ENCODE results near the gene NGRN.
"Not testable (repeated sequence)": the region's sequence is repeated elsewhere in the genome, so short reads cannot be mapped to it uniquely, and the experiment has no call there.

The NGRN gene

GRCh38 chr15:90286678-90287077 is 21.2 kb downstream of the NGRN start:
- DNase-seq: no peak

- DNase-seq: no peak
Observed at GRCh38 chr15:90287101-90287500, 21.6 kb downstream of the NGRN start.

- no peak for DNase-seq
Observed at GRCh38 chr15:90287946-90288345, 22.5 kb downstream of the NGRN start.

- DNase-seq: no peak
Observed at GRCh38 chr15:90291679-90292356, 26.3 kb downstream of the NGRN start.

- peak; percentile 28 for DNase-seq
Observed at GRCh38 chr15:90293040-90293810, 27.8 kb downstream of the NGRN start.

- no peak for DNase-seq
Observed at GRCh38 chr15:90294159-90294558, 28.7 kb downstream of the NGRN start.

GRCh38 chr15:90294601-90295269 is 29.3 kb downstream of the NGRN start:
- DNase-seq: no peak

- no peak for DNase-seq
Observed at GRCh38 chr15:90295270-90295648, 29.8 kb downstream of the NGRN start.

- DNase-seq: not testable (repeated sequence)
Observed at GRCh38 chr15:90296316-90296884, 30.9 kb downstream of the NGRN start.

- no peak for DNase-seq
Observed at GRCh38 chr15:90297021-90297420, 31.5 kb downstream of the NGRN start.

GRCh38 chr15:90300541-90300940 is 35.1 kb downstream of the NGRN start:
- no peak for DNase-seq

GRCh38 chr15:90300988-90301706 is 35.7 kb downstream of the NGRN start:
- DNase-seq: no peak

- no peak for DNase-seq
Observed at GRCh38 chr15:90301707-90302300, 36.3 kb downstream of the NGRN start.

- DNase-seq: not testable (repeated sequence)
Observed at GRCh38 chr15:90305355-90305754, 39.9 kb downstream of the NGRN start.

GRCh38 chr15:90305932-90306331 is 40.5 kb downstream of the NGRN start:
- no peak for DNase-seq

GRCh38 chr15:90306560-90306959 is 41.1 kb downstream of the NGRN start:
- no peak for DNase-seq

GRCh38 chr15:90307661-90308060 is 42.2 kb downstream of the NGRN start:
- no peak for DNase-seq

- no peak for DNase-seq
Observed at GRCh38 chr15:90309020-90309419, 43.5 kb downstream of the NGRN start.

GRCh38 chr15:90315278-90315982 is 50.0 kb downstream of the NGRN start:
- no peak for DNase-seq

- no peak for DNase-seq
Observed at GRCh38 chr15:90316139-90316538, 50.7 kb downstream of the NGRN start.

GRCh38 chr15:90318591-90318990 is 53.1 kb downstream of the NGRN start:
- DNase-seq: no peak
